Peyer's patch (tissue), 4 donors: ENCODE measurements around the gene WDR1. TPM values are rescaled to one million over a fixed set of nuclear protein-coding genes. Genes with fewer than 3 reads are reported as not detected.

Source experiments
- DNase-seq, 3 donors: peaks; one replicate each; pipeline ENCODE4 v3.0.0-alpha.2; 2017 to 2019
- H3K27ac ChIP-seq, 4 donors: fragments of 200-600 bp; sonication (generic); one replicate each; pipeline ENCODE4 v1.5.1; 2016 to 2019
- H3K27me3 ChIP-seq, 2 donors: fragments of 200-600 bp; sonication (generic); one replicate each; pipeline ENCODE4 v1.5.1; 2019
- H3K36me3 ChIP-seq, 3 donors: fragments of 200-600 bp; sonication (generic); one replicate each; pipeline ENCODE4 v1.5.1; 2016 to 2019
- H3K4me1 ChIP-seq, 4 donors: fragments of 200-600 bp; sonication (generic); one replicate each; pipeline ENCODE4 v1.5.1; 2016 to 2019
- H3K4me3 ChIP-seq, 4 donors: fragments of 200-600 bp; sonication (generic); 1 replicate in 3 of 4; 2 replicates in 1 of 4; pipeline ENCODE4 v1.5.1; 2016 to 2019; ENCODE audit warnings: mild to moderate bottlenecking in 1 of 4
- H3K9me3 ChIP-seq, 4 donors: fragments of 200-600 bp; sonication (generic); one replicate each; pipeline ENCODE4 v1.5.1; 2016 to 2019; ENCODE audit warnings: mild to moderate bottlenecking in 1 of 4
- POLR2A ChIP-seq, 2 donors: fragments of 450-650 bp; IDR thresholded peaks; one replicate each; pipeline ENCODE4 v1.5.1; 2017; ENCODE audit warnings: antibody characterized with exemption in 2 of 2, mild to moderate bottlenecking in 2 of 2, moderate library complexity in 2 of 2
- total RNA-seq, 4 donors: library from RNA; depleted of rRNA; stranded (reverse); fragments of >200 nt; gene quantifications; one replicate each; pipeline ENCODE4 v1.1.0, GENCODE V29; 2016
- TF ChIP-seq, protein P1 (sequence below), 6 experiments: fragments of 450-650 bp in 4 of 6; fragments of 200-600 bp in 2 of 6; sonication (generic) in 1 of 6; IDR thresholded peaks; one replicate each; pipeline ENCODE4 v1.5.1; 2017 to 2019; ENCODE audit warnings: antibody characterized with exemption in 6 of 6, mild to moderate bottlenecking in 3 of 6, moderate library complexity in 1 of 6

WDR1 gene
- total RNA-seq, 4 donors from 2014 or later: 170 to 192 (median 180) TPM

DNA sequence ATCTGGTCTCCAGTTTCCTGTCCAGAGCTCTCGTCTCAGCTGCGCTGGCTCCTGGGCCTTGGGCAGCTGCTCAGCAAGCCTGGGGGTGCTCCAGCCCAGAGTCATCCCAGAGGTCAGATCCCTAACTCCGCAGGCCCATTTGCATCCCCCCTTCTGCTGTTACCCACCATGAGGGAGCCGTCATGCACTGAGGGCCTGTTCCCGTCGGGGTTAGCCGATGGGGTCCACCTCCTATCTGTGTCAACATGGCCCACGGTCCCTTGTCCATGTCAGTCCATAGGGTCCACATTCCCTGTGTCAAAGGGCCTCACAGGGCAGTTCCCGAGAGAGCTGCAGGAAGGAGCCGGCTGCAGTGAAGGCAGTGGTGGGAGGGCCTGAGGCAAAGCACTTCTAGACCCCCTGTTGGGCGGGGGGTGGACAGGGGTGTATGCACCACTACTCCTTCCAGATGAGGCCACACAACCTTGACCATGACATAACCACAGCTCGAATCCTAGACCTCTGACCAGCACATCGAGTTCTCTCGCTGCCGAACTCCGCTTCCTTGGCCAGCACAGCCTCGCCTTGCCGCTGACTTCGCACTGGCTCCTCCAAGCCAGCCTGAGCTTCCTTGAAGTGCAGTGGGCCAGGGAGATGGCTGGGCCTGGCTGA lies 24.9 kb downstream of the WDR1 start:
- Histone ChIP-seq H3K27me3 (no peaks in the 10 kb centered on the region), H3K4me1 (peaks cover 9 to 75% (median 12%) of the 10 kb centered on the region in 4 donors)

DNA sequence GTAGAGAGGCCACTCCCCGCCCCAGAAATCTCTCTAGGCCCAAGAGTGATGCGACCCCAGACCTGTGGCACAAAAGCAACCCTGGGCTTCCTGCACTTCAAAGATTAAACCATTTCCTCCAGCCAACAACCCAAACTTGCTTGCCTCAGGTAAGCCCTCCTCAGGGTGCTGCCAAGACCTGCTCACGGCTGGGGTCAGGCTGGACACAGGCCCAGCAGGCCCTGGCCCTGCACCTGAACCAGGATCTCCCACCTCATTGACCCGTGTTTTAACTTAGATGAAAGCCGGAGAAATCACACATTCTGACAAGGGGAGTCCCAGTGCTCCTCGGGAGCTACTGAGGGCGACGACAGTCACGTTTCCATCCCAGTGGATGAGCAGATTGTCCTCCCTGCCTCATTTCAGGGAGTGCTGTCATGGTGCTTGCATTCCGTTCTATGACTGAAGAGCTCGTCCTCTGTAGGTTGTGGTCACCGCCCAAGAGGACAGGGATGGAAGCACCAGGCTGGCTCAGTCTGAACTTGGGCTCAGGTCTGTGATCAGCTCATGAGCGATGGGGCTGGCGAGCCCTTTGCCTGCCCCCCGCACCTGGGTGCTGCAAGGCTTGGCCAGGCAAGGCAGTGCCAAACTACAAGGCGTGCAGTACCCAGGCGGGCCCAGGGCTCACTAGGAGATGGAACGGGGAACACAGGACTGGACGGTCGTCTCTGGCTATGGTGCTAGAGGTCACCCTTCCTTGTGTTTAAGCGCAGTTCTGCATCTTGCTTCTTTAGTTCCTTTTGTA lies 25.9 kb downstream of the WDR1 start:
- H3K36me3 ChIP-seq: peaks cover 0 to 92% (median 0%) of the 10 kb centered on the region in 3 donors
- peak overlapping the region in 3 of 4 donors; percentile 58 to 89 (median 70) for H3K27ac ChIP-seq
- no peaks in the 10 kb centered on the region for H3K27me3 ChIP-seq
- no peak for DNase-seq
- TF ChIP-seq POLR2A (IDR thresholded peaks at IDR 0.05): no peak
- TF ChIP-seq, protein P1, sequence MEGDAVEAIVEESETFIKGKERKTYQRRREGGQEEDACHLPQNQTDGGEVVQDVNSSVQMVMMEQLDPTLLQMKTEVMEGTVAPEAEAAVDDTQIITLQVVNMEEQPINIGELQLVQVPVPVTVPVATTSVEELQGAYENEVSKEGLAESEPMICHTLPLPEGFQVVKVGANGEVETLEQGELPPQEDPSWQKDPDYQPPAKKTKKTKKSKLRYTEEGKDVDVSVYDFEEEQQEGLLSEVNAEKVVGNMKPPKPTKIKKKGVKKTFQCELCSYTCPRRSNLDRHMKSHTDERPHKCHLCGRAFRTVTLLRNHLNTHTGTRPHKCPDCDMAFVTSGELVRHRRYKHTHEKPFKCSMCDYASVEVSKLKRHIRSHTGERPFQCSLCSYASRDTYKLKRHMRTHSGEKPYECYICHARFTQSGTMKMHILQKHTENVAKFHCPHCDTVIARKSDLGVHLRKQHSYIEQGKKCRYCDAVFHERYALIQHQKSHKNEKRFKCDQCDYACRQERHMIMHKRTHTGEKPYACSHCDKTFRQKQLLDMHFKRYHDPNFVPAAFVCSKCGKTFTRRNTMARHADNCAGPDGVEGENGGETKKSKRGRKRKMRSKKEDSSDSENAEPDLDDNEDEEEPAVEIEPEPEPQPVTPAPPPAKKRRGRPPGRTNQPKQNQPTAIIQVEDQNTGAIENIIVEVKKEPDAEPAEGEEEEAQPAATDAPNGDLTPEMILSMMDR (IDR thresholded peaks at IDR 0.05): no peak
- H3K9me3 ChIP-seq: no peaks in the 10 kb centered on the region
- H3K4me1 ChIP-seq: peaks cover 4 to 67% (median 8%) of the 10 kb centered on the region in 4 donors
- H3K4me3 ChIP-seq: no peak overlapping the region

More for the DNA sequence above, 24.9 kb downstream of the WDR1 start:
- Histone ChIP-seq H3K36me3 (peaks cover 0 to 90% (median 0%) of the 10 kb centered on the region in 3 donors), H3K27ac (peak overlapping the region in 3 of 4 donors; percentile 16 to 64 (median 31)), H3K9me3 (no peaks in the 10 kb centered on the region), H3K4me3 (no peak overlapping the region)
- TF ChIP-seq, protein P1 (IDR thresholded peaks at IDR 0.05): no peak
- TF ChIP-seq POLR2A (IDR thresholded peaks at IDR 0.05): no peak
- DNase-seq: no peak

DNA sequence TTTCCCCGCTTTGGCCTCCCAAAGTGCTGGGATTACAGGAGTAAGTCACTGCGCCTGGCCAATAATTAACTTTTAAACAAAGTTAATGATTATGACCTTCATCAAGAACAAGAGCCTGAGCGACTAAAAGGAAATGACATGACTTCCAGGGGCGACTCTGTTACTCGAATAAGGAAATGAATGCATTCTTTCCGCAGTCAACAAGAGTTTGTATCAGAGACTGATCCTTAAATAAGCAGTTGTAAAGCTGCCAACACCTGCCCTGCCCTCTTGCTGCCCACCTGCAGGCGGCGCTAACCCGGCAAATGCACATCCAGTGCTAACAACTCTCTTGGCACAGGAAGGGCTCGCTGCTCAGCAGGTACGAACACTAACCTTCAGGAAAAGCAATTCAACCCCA lies 27.3 kb downstream of the WDR1 start:
- peaks cover 0 to 60% (median 7%) of the 10 kb centered on the region in 4 donors for H3K4me1 ChIP-seq
- H3K27ac ChIP-seq: peak overlapping the region in 3 of 4 donors; percentile 16 to 89 (median 70)
- H3K36me3 ChIP-seq: peaks cover 0 to 92% (median 0%) of the 10 kb centered on the region in 3 donors
- peak overlapping the region in 1 of 4 donors; percentile 23 for H3K4me3 ChIP-seq
- TF ChIP-seq, protein P1 (IDR thresholded peaks at IDR 0.05): peak in 4 of 6 experiments; percentile 50 to 94 (median 88)
- TF ChIP-seq POLR2A (IDR thresholded peaks at IDR 0.05): no peak
- DNase-seq: peak in 2 of 3 donors; percentile 85 to 89
- H3K27me3 ChIP-seq: no peaks in the 10 kb centered on the region
- no peaks in the 10 kb centered on the region for H3K9me3 ChIP-seq

DNA sequence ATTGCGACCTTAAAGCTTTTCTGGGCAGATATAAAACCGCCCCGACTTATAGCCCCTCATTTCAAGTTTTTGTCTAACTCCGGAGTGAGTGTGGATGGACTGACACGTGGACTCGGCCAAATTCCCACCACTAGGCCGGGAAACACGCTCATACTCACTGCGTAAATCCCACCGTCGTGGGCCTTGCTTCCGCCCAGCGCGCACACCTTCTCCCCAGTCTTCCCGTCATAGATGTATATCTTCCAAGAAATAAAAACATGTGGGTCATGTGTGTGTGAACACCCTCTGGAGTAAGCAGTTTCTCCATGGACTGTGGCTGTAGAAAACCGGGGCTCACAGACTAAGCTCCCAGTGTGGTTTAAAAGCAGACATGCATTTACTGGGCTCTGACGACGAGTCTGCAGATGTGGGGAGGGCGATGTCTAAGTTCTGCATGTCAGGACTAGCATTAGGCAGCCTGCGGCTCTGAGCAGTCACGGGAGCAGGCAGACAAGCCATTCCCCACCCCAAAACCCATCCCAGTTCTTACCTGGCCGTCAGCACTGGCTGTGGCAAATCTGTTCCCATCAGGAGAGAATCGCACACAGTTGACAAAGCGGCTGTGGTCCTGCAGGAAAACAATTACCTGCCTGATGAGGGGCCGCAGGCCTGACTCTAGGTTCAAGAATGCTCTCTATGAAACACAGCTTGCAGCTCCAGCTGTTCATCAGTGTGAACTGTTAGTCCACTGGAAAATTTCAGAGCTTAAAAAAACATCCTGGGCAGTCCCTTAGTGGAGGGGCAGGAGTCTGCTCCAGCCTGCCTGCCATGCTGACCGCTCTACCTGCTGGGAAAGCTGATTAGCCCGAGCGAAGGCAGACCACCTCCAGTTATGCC lies 28.2 kb downstream of the WDR1 start:
- no peak overlapping the region for H3K4me3 ChIP-seq
- H3K4me1 ChIP-seq: peaks cover 0 to 51% (median 6%) of the 10 kb centered on the region in 4 donors
- peaks cover 0 to 92% (median 0%) of the 10 kb centered on the region in 3 donors for H3K36me3 ChIP-seq
- TF ChIP-seq, protein P1 (IDR thresholded peaks at IDR 0.05): no peak
- no peak for TF ChIP-seq POLR2A (IDR thresholded peaks at IDR 0.05)
- H3K27ac ChIP-seq: peak overlapping the region in 3 of 4 donors; percentile 16 to 89 (median 70)
- no peaks in the 10 kb centered on the region for H3K27me3 ChIP-seq
- H3K9me3 ChIP-seq: no peaks in the 10 kb centered on the region
- no peak for DNase-seq
